Panc1 (cell line): Measurements from ENCODE around the gene DDC. TPM values are rescaled to one million over a fixed set of nuclear protein-coding genes. Genes with fewer than 3 reads are reported as not detected.

Experiments used
- ATAC-seq: fragments of 200-7000 bp; cut with Tn5 transposase; 2 replicates; pipeline ENCODE4 v1.9.1; 2020; ENCODE audit warnings: mild to moderate bottlenecking, moderate library complexity
- BruUV-seq: library from RNA; stranded (reverse); fragments of 400-500 nt; replicated peaks from 2 replicates; lab custom pipeline; 2021; lab: Mats Ljungman, UMichigan
- CTCF ChIA-PET: fragments of 300-600 bp; sonication (Branson Sonifier 250); formaldehyde crosslinking; loops from one replicate; lab custom pipeline; 2022; ENCODE audit warnings: antibody characterized with exemption; lab: Charles Lee
- POLR2A ChIA-PET: fragments of 300-600 bp; sonication (Branson Sonifier 250); formaldehyde crosslinking; loops from one replicate; lab custom pipeline; 2022; ENCODE audit warnings: antibody characterized with exemption; lab: Charles Lee
- DNase-seq: peaks from one replicate; pipeline ENCODE4 v3.0.0-alpha.2; 2010; ENCODE audit warnings: low read depth, low spot score
- H3K27ac ChIP-seq: 2 replicates; pipeline ENCODE4 v1.5.1; 2011; ENCODE audit warnings: mild to moderate bottlenecking, low read length, inconsistent platforms
- H3K27me3 ChIP-seq: fragments of 200-500 bp; sonication (Bioruptor generic); 2 replicates; pipeline ENCODE4 v1.6.0; 2014; ENCODE audit warnings: low read length, inconsistent platforms; ENCODE audit not compliant: control insufficient read depth, insufficient read depth
- H3K36me3 ChIP-seq: fragments of 200-500 bp; sonication (Bioruptor generic); 2 replicates; pipeline ENCODE4 v1.5.1; 2014; ENCODE audit warnings: inconsistent platforms, mild to moderate bottlenecking, low read length, moderate library complexity; ENCODE audit not compliant: control insufficient read depth, insufficient read depth
- H3K4me1 ChIP-seq: 2 replicates; pipeline ENCODE4 v1.5.1; 2011; ENCODE audit warnings: inconsistent platforms, mild to moderate bottlenecking, low read length, moderate library complexity; ENCODE audit not compliant: control insufficient read depth, insufficient read depth
- H3K4me3 ChIP-seq, 2 experiments: 2 replicates each; pipeline ENCODE4 v1.5.1; 2011 to 2012; ENCODE audit warnings: low read depth in 2 of 2, low read length in 2 of 2, mild to moderate bottlenecking in 2 of 2, inconsistent platforms in 1 of 2, moderate library complexity in 1 of 2
- H3K9me3 ChIP-seq: fragments of 200-500 bp; sonication (Bioruptor generic); 2 replicates; pipeline ENCODE4 v1.5.1; 2014; ENCODE audit warnings: low read depth, mild to moderate bottlenecking, inconsistent platforms, low read length, moderate library complexity; ENCODE audit not compliant: control insufficient read depth, insufficient read depth
- POLR2AphosphoS5 ChIP-seq: IDR thresholded peaks from 2 replicates; pipeline ENCODE4 v1.6.1; 2012; ENCODE audit warnings: mild to moderate bottlenecking, low read depth, low read length, moderate library complexity
- REST ChIP-seq, 2 experiments: IDR thresholded peaks; 2 replicates each; pipeline ENCODE4 v1.6.1; 2011 to 2012; ENCODE audit warnings: low read depth in 2 of 2, control low read depth in 1 of 2, low read length in 1 of 2, mild to moderate bottlenecking in 1 of 2, moderate library complexity in 1 of 2; ENCODE audit not compliant: insufficient read depth in 1 of 2
- SIN3A ChIP-seq: IDR thresholded peaks from 2 replicates; pipeline ENCODE4 v1.6.1; 2012; ENCODE audit warnings: low read depth, mild to moderate bottlenecking, low read length, moderate library complexity, borderline replicate concordance; ENCODE audit not compliant: insufficient read depth
- TCF7L2 ChIP-seq: IDR thresholded peaks from 2 replicates; pipeline ENCODE4 v1.6.1; 2011; ENCODE audit warnings: mild to moderate bottlenecking, low read depth, low read length, inconsistent platforms
- in situ Hi-C: cut with HindIII; loops from 2 replicates; pipeline ENCODE4 v1.10.0; 2016; ENCODE audit warnings: low sequenced_read_pairs, low pct_unique_long_range_greater_than_20kb
- intact Hi-C: fragments of 100-400 bp; cut with micrococcal nuclease; formaldehyde crosslinking; loops from one replicate; pipeline ENCODE4 v1.10.0; 2022; ENCODE audit not compliant: unreplicated experiment
- total RNA-seq: library from RNA; stranded (reverse); gene quantifications from one replicate; pipeline ENCODE4 v1.2.1, GENCODE V29; 2021; ENCODE audit not compliant: unreplicated experiment
- TF ChIP-seq, protein P1 (sequence below): fragments of 450-650 bp; IDR thresholded peaks from 2 replicates; pipeline ENCODE4 v1.5.1; 2017; ENCODE audit warnings: mild to moderate bottlenecking

Gene DDC
- total RNA-seq, 1 experiment from 2014 or later: not detected

GRCh38 chr7:50422858-50423257 lies 142.3 kb downstream of the DDC start:
- Histone ChIP-seq H3K36me3 (no peaks in the 10 kb centered on the region), H3K4me1 (no peaks in the 10 kb centered on the region), H3K4me3 (no peak overlapping the region), H3K27ac (no peak overlapping the region), H3K27me3 (no peaks in the 10 kb centered on the region), H3K9me3 (no peaks in the 10 kb centered on the region)
- DNase-seq: no peak
- in situ Hi-C loops: no loop called here
- BruUV-seq: no TSS peak
- ChIA-PET CTCF (no interaction called here), POLR2A (no interaction called here)
- ATAC-seq: no peak
- TF ChIP-seq, protein P1, sequence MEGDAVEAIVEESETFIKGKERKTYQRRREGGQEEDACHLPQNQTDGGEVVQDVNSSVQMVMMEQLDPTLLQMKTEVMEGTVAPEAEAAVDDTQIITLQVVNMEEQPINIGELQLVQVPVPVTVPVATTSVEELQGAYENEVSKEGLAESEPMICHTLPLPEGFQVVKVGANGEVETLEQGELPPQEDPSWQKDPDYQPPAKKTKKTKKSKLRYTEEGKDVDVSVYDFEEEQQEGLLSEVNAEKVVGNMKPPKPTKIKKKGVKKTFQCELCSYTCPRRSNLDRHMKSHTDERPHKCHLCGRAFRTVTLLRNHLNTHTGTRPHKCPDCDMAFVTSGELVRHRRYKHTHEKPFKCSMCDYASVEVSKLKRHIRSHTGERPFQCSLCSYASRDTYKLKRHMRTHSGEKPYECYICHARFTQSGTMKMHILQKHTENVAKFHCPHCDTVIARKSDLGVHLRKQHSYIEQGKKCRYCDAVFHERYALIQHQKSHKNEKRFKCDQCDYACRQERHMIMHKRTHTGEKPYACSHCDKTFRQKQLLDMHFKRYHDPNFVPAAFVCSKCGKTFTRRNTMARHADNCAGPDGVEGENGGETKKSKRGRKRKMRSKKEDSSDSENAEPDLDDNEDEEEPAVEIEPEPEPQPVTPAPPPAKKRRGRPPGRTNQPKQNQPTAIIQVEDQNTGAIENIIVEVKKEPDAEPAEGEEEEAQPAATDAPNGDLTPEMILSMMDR: no peak
- TF ChIP-seq REST (IDR thresholded peaks at IDR 0.05; ENCODE audit: insufficient read depth in 1 of 2, low read depth in 2 of 2, low read length in 1 of 2) (no peak), TCF7L2 (no peak), SIN3A (no peak)
- intact Hi-C loops: no loop called here

DNA sequence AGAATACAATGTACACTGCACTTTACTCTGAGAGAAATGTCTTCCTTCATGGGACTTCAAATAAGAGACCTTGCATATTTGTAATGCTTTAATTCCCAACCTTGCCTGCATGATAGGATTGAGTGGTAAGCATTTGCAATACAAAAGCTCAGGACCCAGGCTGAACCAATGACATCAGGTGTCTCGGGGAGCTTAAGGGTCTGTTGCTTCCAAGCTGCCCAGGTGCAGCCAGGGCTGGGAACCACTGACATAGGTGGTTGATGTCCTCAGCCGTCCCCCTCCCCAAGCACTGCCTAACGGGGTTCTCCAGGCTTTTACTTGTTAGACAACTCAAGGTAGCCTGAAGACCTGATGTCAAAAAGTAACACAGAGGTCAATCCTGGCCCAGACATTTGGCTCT lies 144.2 kb downstream of the DDC start:
- CTCF ChIA-PET: no interaction called here
- Histone ChIP-seq H3K27me3 (no peaks in the 10 kb centered on the region), H3K4me3 (no peak overlapping the region), H3K27ac (no peak overlapping the region), H3K9me3 (no peaks in the 10 kb centered on the region), H3K4me1 (no peaks in the 10 kb centered on the region), H3K36me3 (no peaks in the 10 kb centered on the region)
- DNase-seq (no peak), ATAC-seq (no peak)
- TF ChIP-seq SIN3A (no peak), POLR2AphosphoS5 (no peak)
- TF ChIP-seq, protein P1: no peak
- in situ Hi-C loops (no loop called here), intact Hi-C loops (no loop called here)
- POLR2A ChIA-PET: no interaction called here
- no TSS peak for BruUV-seq
